ENCODE measurements around the gene TPST1. TPM values are rescaled to one million over a fixed set of nuclear protein-coding genes. Genes with fewer than 3 reads are reported as not detected.

Gene TPST1
- total RNA-seq, 1 donor from 2014 or later, result 16.7 TPM

DNA sequence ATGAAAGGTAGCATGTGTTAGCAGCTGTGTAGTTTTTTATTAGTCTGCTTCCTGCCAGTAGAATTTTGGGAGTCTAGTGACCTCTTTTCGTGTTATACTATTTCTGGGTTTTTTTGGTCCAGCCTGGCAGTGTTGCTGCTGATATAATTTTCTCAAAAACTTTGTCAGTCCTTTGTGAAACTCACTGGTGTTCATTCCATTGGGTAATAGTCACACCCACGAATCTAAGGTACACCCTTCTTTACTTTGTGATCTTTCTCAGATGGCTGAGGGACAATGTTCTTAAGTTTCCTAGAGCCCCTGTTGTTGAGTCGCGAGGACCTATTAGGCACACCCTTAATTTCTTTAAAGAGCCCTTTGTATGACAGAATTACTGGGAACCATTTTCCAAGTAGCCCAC, 52.3 kb downstream of the TPST1 start:
- ATAC-seq, result no peak
- TF ChIP-seq, protein P1, sequence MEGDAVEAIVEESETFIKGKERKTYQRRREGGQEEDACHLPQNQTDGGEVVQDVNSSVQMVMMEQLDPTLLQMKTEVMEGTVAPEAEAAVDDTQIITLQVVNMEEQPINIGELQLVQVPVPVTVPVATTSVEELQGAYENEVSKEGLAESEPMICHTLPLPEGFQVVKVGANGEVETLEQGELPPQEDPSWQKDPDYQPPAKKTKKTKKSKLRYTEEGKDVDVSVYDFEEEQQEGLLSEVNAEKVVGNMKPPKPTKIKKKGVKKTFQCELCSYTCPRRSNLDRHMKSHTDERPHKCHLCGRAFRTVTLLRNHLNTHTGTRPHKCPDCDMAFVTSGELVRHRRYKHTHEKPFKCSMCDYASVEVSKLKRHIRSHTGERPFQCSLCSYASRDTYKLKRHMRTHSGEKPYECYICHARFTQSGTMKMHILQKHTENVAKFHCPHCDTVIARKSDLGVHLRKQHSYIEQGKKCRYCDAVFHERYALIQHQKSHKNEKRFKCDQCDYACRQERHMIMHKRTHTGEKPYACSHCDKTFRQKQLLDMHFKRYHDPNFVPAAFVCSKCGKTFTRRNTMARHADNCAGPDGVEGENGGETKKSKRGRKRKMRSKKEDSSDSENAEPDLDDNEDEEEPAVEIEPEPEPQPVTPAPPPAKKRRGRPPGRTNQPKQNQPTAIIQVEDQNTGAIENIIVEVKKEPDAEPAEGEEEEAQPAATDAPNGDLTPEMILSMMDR (IDR thresholded peaks at IDR 0.05), result no peak
- peaks cover 7% of the 10 kb centered on the region for H3K4me1 ChIP-seq
- H3K4me3 ChIP-seq, result no peak overlapping the region
- H3K36me3 ChIP-seq, result no peaks in the 10 kb centered on the region
- DNase-seq, result no peak
- H3K27ac ChIP-seq, result no peak overlapping the region
- intact Hi-C loops (cut with DNase I), result no loop called here
- no peaks in the 10 kb centered on the region for H3K9me3 ChIP-seq
- no peaks in the 10 kb centered on the region for H3K27me3 ChIP-seq (ENCODE audit: low read depth)

DNA sequence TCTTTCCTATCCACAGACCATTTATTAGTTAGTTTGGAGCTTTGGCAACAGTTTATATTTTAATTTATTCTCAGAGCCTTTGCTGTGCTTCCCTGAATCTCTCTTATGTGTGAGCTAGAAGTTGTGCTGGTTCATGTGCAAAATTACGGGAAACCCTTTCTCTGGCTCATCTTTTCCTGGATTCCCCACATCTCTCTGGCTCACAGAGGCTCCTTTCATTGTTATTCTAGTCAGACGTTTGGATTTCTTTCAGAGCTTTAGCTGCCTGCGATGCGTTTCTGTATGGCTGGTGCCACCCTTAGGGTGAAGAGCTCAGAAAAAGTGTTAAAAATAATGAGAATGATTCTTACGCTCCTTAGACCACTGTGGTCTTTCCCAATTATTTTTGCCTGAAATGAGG, 53.3 kb downstream of the TPST1 start:
- peaks cover 7% of the 10 kb centered on the region for H3K4me1 ChIP-seq
- H3K36me3 ChIP-seq, result no peaks in the 10 kb centered on the region
- no peak overlapping the region for H3K27ac ChIP-seq
- H3K9me3 ChIP-seq, result no peaks in the 10 kb centered on the region
- intact Hi-C loops (cut with DNase I), result no loop called here
- no peak for DNase-seq
- H3K4me3 ChIP-seq, result no peak overlapping the region
- TF ChIP-seq, protein P1 (IDR thresholded peaks at IDR 0.05), result no peak
- ATAC-seq, result no peak
- H3K27me3 ChIP-seq (ENCODE audit: low read depth), result no peaks in the 10 kb centered on the region

DNA sequence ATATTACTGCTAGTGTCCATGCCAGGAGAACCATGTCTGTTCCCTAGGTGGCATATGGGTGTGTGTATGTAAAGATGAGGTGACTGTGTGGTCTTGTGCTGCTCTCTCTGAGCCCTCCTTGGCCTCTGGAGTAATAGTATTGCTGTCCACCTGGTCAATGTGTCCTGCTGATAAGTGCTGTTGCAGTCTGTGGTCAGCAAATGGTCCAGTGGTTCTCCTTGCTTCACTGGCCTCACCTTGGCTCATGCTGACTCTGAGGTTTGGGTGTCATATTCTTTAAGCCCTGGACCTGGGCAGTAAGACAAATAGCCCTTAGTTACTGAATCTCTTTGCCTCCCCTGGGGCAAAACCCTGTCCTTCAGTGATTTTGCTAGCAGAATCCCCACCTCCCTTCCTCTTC, 56.8 kb downstream of the TPST1 start:
- H3K9me3 ChIP-seq, result peaks cover 17% of the 10 kb centered on the region
- H3K36me3 ChIP-seq, result no peaks in the 10 kb centered on the region
- H3K4me3 ChIP-seq, result no peak overlapping the region
- no peak for ATAC-seq
- H3K4me1 ChIP-seq, result no peaks in the 10 kb centered on the region
- no peaks in the 10 kb centered on the region for H3K27me3 ChIP-seq (ENCODE audit: low read depth)
- TF ChIP-seq, protein P1 (IDR thresholded peaks at IDR 0.05), result no peak
- no peak overlapping the region for H3K27ac ChIP-seq
- intact Hi-C loops (cut with DNase I), result no loop called here
- no peak for DNase-seq

DNA sequence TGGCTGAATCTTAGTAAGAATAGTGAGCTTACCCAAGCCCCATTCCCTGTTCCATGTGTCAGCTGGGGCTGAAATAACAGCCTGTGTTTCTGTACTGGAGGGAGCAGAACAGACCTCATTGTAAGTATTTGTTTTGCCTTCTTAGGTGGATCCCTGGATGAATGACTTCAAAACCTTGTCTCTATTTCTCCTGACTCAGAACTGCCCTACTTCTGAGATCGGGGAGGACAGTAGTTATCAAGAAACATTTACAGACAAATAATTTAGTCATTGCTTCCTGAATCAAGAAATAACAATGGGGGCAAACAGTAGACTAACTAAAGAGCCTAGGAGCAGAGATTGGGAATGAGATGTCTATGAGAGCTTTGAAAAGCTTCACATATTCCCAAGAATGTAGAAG, 58.8 kb downstream of the TPST1 start:
- TF ChIP-seq, protein P1 (IDR thresholded peaks at IDR 0.05), result no peak
- Histone ChIP-seq H3K27me3 (ENCODE audit: low read depth) (no peaks in the 10 kb centered on the region), H3K4me1 (no peaks in the 10 kb centered on the region), H3K9me3 (peaks cover 17% of the 10 kb centered on the region), H3K27ac (no peak overlapping the region), H3K4me3 (no peak overlapping the region), H3K36me3 (no peaks in the 10 kb centered on the region)
- intact Hi-C loops (cut with DNase I), result no loop called here
- ATAC-seq, result no peak
- no peak for DNase-seq

DNA sequence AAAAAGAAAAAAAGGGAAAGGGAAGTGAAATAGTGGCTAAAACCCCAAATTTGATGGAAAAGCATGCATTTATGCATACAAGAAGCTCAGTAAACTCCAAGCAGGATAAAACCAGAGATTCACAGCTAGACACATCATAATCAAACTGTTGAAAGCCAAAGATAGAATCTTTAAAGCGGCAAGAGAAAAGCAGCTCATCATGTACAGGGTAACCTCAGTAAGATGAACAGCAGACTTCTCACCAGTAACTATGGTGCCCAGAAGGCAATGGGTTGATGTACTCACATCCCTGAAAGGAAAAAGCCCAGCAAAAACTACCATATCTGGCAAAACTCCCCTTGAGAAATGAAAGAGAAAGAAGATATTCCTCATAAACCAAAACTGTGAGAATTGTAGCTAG, 60.4 kb downstream of the TPST1 start:
- Histone ChIP-seq H3K4me3 (no peak overlapping the region), H3K36me3 (no peaks in the 10 kb centered on the region), H3K27ac (no peak overlapping the region), H3K4me1 (no peaks in the 10 kb centered on the region), H3K9me3 (peaks cover 17% of the 10 kb centered on the region), H3K27me3 (ENCODE audit: low read depth) (no peaks in the 10 kb centered on the region)
- intact Hi-C loops (cut with DNase I), result no loop called here
- ATAC-seq, result no peak
- TF ChIP-seq, protein P1 (IDR thresholded peaks at IDR 0.05), result no peak
- no peak for DNase-seq

DNA sequence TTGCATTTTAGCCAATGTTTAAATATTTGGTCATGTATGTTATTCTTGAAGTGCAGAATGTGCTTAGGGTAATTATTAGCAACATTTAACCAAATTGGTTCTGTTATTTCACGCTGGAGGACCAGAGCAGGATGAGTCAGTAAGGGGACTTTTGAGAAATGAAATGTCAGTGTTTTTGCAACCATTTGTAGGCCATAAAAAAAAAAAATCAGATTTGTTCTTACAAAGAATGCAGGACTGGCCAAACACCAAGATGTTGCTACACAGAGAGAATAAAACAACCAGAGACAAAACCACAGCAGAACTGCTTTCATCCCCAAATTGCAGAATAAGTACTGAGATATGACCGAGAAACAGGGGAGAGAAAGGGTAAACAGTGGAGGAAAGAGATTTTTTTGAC, 62.1 kb downstream of the TPST1 start:
- Histone ChIP-seq H3K27me3 (ENCODE audit: low read depth) (no peaks in the 10 kb centered on the region), H3K4me3 (no peak overlapping the region), H3K27ac (no peak overlapping the region), H3K36me3 (no peaks in the 10 kb centered on the region), H3K9me3 (peaks cover 17% of the 10 kb centered on the region), H3K4me1 (no peaks in the 10 kb centered on the region)
- TF ChIP-seq, protein P1 (IDR thresholded peaks at IDR 0.05), result no peak
- ATAC-seq (no peak), DNase-seq (no peak)
- intact Hi-C loops (cut with DNase I), result no loop called here
